H9 (cell line): ENCODE data around the gene VAV2. TPM values are rescaled to one million over a fixed set of nuclear protein-coding genes. Genes with fewer than 3 reads are reported as not detected.

Experiments used
- DNase-seq: peaks from one replicate; pipeline ENCODE4 v3.0.0-alpha.2; 2017
- H2AFZ ChIP-seq: one replicate; pipeline ENCODE4 v1.6.1; 2013; ENCODE audit warnings: mild to moderate bottlenecking, low read length, control low read depth, moderate library complexity
- H2AK5ac ChIP-seq: 2 replicates; pipeline ENCODE4 v1.6.1; 2013; ENCODE audit warnings: low read length, control low read depth, mixed read lengths; ENCODE audit not compliant: insufficient read length
- H2BK120ac ChIP-seq: one replicate; pipeline ENCODE4 v1.6.1; 2013; ENCODE audit warnings: low read depth, mild to moderate bottlenecking, low read length, control low read depth, inconsistent platforms; ENCODE audit not compliant: poor library complexity, severe bottlenecking
- H2BK12ac ChIP-seq: 2 replicates; pipeline ENCODE4 v1.6.1; 2013; ENCODE audit warnings: low read length, control low read depth, mixed read lengths, low read depth; ENCODE audit not compliant: insufficient read length
- H2BK15ac ChIP-seq: 2 replicates; pipeline ENCODE4 v1.6.1; 2013; ENCODE audit warnings: low read depth, low read length, control low read depth
- H2BK20ac ChIP-seq: one replicate; pipeline ENCODE4 v1.6.1; 2013; ENCODE audit warnings: low read depth, mild to moderate bottlenecking, low read length, control low read depth, inconsistent platforms; ENCODE audit not compliant: poor library complexity, severe bottlenecking
- H2BK5ac ChIP-seq: 2 replicates; pipeline ENCODE4 v1.6.1; 2013; ENCODE audit warnings: low read length, control low read depth, mixed read lengths; ENCODE audit not compliant: insufficient read length
- H3K14ac ChIP-seq: 2 replicates; pipeline ENCODE4 v1.6.1; 2013; ENCODE audit warnings: low read length, control low read depth; ENCODE audit not compliant: insufficient read depth
- H3K18ac ChIP-seq: 2 replicates; pipeline ENCODE4 v1.6.1; 2013; ENCODE audit warnings: low read depth, mild to moderate bottlenecking, mixed read lengths, low read length, control low read depth; ENCODE audit not compliant: insufficient read length
- H3K23ac ChIP-seq: 2 replicates; pipeline ENCODE4 v1.6.1; 2013; ENCODE audit warnings: low read length, control low read depth, mixed read lengths, low read depth; ENCODE audit not compliant: insufficient read length
- H3K23me2 ChIP-seq: 2 replicates; pipeline ENCODE4 v1.6.1; 2013; ENCODE audit warnings: low read depth, mild to moderate bottlenecking, mixed read lengths, low read length, control low read depth; ENCODE audit not compliant: insufficient read length, poor library complexity, severe bottlenecking
- H3K27ac ChIP-seq: 2 replicates; pipeline ENCODE4 v1.5.1; 2013; ENCODE audit warnings: low read length, control low read depth, mixed read lengths, low read depth; ENCODE audit not compliant: insufficient read length
- H3K27me3 ChIP-seq: 2 replicates; pipeline ENCODE4 v1.6.1; 2013; ENCODE audit warnings: low read length, control low read depth, inconsistent platforms; ENCODE audit not compliant: insufficient read depth
- H3K4ac ChIP-seq: 2 replicates; pipeline ENCODE4 v1.6.1; 2013; ENCODE audit warnings: low read depth, mild to moderate bottlenecking, control low read depth, inconsistent platforms, low read length, moderate library complexity
- H3K4me1 ChIP-seq: 2 replicates; pipeline ENCODE4 v1.6.1; 2013; ENCODE audit warnings: low read length, control low read depth, inconsistent platforms; ENCODE audit not compliant: insufficient read depth
- H3K4me2 ChIP-seq: 2 replicates; pipeline ENCODE4 v1.6.1; 2013; ENCODE audit warnings: low read length, control low read depth, mixed read lengths; ENCODE audit not compliant: insufficient read length, insufficient read depth
- H3K56ac ChIP-seq: 2 replicates; pipeline ENCODE4 v1.6.1; 2013; ENCODE audit warnings: low read depth, mild to moderate bottlenecking, mixed read lengths, low read length, control low read depth; ENCODE audit not compliant: insufficient read length
- H3K79me1 ChIP-seq: 2 replicates; pipeline ENCODE4 v1.6.1; 2013; ENCODE audit warnings: low read depth, mild to moderate bottlenecking, moderate library complexity, low read length, control low read depth, inconsistent platforms; ENCODE audit not compliant: insufficient read depth, poor library complexity, severe bottlenecking
- H3K79me2 ChIP-seq: 2 replicates; pipeline ENCODE4 v1.6.1; 2013; ENCODE audit warnings: low read length, control low read depth, inconsistent platforms; ENCODE audit not compliant: insufficient read depth
- H3K9ac ChIP-seq: 2 replicates; pipeline ENCODE4 v1.6.1; 2013; ENCODE audit warnings: low read length, control low read depth, mixed read lengths; ENCODE audit not compliant: insufficient read length; ENCODE audit errors: extremely low read depth
- H3K9me3 ChIP-seq: one replicate; pipeline ENCODE4 v1.6.1; 2013; ENCODE audit warnings: low read depth, low read length, inconsistent platforms; ENCODE audit not compliant: control insufficient read depth
- H3T11ph ChIP-seq: one replicate; pipeline ENCODE4 v1.6.1; 2013; ENCODE audit warnings: mild to moderate bottlenecking, low read length, control low read depth, inconsistent platforms
- H4K20me1 ChIP-seq: one replicate; pipeline ENCODE4 v1.6.1; 2013; ENCODE audit not compliant: control insufficient read depth, insufficient read length, insufficient read depth
- H4K5ac ChIP-seq: 2 replicates; pipeline ENCODE4 v1.6.1; 2013; ENCODE audit warnings: low read depth, mild to moderate bottlenecking, mixed read lengths, low read length, control low read depth; ENCODE audit not compliant: insufficient read length
- H4K8ac ChIP-seq: replicated peaks from 2 replicates; pipeline ENCODE4 v1.6.1; 2013; ENCODE audit warnings: low read length, control low read depth, mixed read lengths, low read depth; ENCODE audit not compliant: insufficient read length
- H4K91ac ChIP-seq: 2 replicates; pipeline ENCODE4 v1.6.1; 2013; ENCODE audit warnings: low read depth, mild to moderate bottlenecking, moderate library complexity, mixed read lengths, low read length, control low read depth; ENCODE audit not compliant: insufficient read length
- H3K27ac Mint-ChIP-seq, 3 experiments: 2 replicates in 2 of 3; 3 replicates in 1 of 3; pipeline ENCODE4 v1.8.0; 2020 to 2021; ENCODE audit warnings: mixed read lengths in 3 of 3, mild to moderate bottlenecking in 1 of 3, moderate library complexity in 1 of 3
- H3K27me3 Mint-ChIP-seq: 2 replicates; pipeline ENCODE4 v1.8.0; 2021; ENCODE audit warnings: low read depth, mild to moderate bottlenecking, moderate library complexity, mixed read lengths
- H3K36me3 Mint-ChIP-seq, 3 experiments: 2 replicates in 2 of 3; 3 replicates in 1 of 3; pipeline ENCODE4 v1.8.0; 2020 to 2021; ENCODE audit warnings: low read depth in 3 of 3, mixed read lengths in 3 of 3; ENCODE audit not compliant: insufficient read depth in 1 of 3
- H3K4me1 Mint-ChIP-seq, 2 experiments: 2 replicates each; pipeline ENCODE4 v1.8.0; 2020; ENCODE audit warnings: mixed read lengths in 2 of 2
- H3K4me3 Mint-ChIP-seq, 2 experiments: 2 replicates in 1 of 2; 3 replicates in 1 of 2; pipeline ENCODE4 v1.8.0; 2020 to 2021; ENCODE audit warnings: mild to moderate bottlenecking in 2 of 2, mixed read lengths in 2 of 2, moderate library complexity in 1 of 2
- H3K9me3 Mint-ChIP-seq, 2 experiments: 2 replicates in 1 of 2; 3 replicates in 1 of 2; pipeline ENCODE4 v1.8.0; 2020; ENCODE audit warnings: mild to moderate bottlenecking in 2 of 2, mixed read lengths in 2 of 2, moderate library complexity in 1 of 2
- CTCF ChIP-seq: fragments of 200-600 bp; sonication (generic); conservative IDR thresholded peaks from 3 replicates; pipeline ENCODE4 v1.8.0; 2021; ENCODE audit warnings: antibody characterized with exemption, mild to moderate bottlenecking
- WGBS: extraction: QIAGEN DNeasy Blood & Tissue Kit; methylation state at CpG from one replicate; pipeline ENCODE4 v1.1.7; 2013; ENCODE audit warnings: missing lambda C conversion rate, low lambda C conversion rate, mixed read lengths; ENCODE audit not compliant: insufficient read length; ENCODE audit errors: extremely low coverage; 5-methylcytosine and 5-hydroxymethylcytosine counted together
- total RNA-seq: library from RNA; stranded (reverse); gene quantifications from 2 replicates; pipeline ENCODE4 v1.2.1, GENCODE V29; 2021

Gene VAV2
- total RNA-seq, 1 experiment from 2014 or later: 58.7 TPM

GRCh38 chr9:133955821-133956411 lies 36.2 kb downstream of the VAV2 start:
- Histone ChIP-seq H2BK5ac (no peak overlapping the region), H4K5ac (no peak overlapping the region), H3K56ac (no peak overlapping the region), H2AFZ (no peak overlapping the region), H3K79me1 (peaks cover 9% of the 10 kb centered on the region), H3K14ac (peak overlapping the region; percentile 23), H2AK5ac (no peak overlapping the region), H3T11ph (no peak overlapping the region), H2BK15ac (no peak overlapping the region), H3K4me2 (peak overlapping the region; percentile 31), H3K4me1 (peaks cover 11% of the 10 kb centered on the region; the same call in 1 of the 2 replicates), H3K23me2 (no peaks in the 10 kb centered on the region), H2BK12ac (no peak overlapping the region), H4K8ac (no peak overlapping the region), H3K9me3 (no peaks in the 10 kb centered on the region), H3K23ac (no peak overlapping the region), H3K9ac (no peak overlapping the region), H3K27ac (peak overlapping the region; percentile 18), H2BK120ac (no peak overlapping the region), H3K79me2 (peaks cover 2% of the 10 kb centered on the region; the same call in 1 of the 2 replicates), H4K91ac (no peak overlapping the region), H3K4ac (no peak overlapping the region), H4K20me1 (no peaks in the 10 kb centered on the region), H3K18ac (no peak overlapping the region), H2BK20ac (no peak overlapping the region), H3K27me3 (no peaks in the 10 kb centered on the region)
- Mint-ChIP-seq H3K4me1 (peaks cover 56 to 60% of the 10 kb centered on the region in 2 experiments), H3K27me3 (no peaks in the 10 kb centered on the region), H3K36me3 (peaks cover 0 to 8% (median 0%) of the 10 kb centered on the region in 3 experiments; a peak in 2 of 7 replicates), H3K4me3 (peak overlapping the region; percentile 44 to 60; a peak in 4 of 5 replicates), H3K27ac (peak overlapping the region; percentile 84 to 96 (median 91)), H3K9me3 (no peaks in the 10 kb centered on the region)
- peak; percentile 74 for DNase-seq
- no CpG with 5 or more reads among the region's 15 CpGs for WGBS
- TF ChIP-seq CTCF: peak; percentile 20; the same call in 2 of the 3 replicates
